ENCODE data around the gene ZNF521.

DNA sequence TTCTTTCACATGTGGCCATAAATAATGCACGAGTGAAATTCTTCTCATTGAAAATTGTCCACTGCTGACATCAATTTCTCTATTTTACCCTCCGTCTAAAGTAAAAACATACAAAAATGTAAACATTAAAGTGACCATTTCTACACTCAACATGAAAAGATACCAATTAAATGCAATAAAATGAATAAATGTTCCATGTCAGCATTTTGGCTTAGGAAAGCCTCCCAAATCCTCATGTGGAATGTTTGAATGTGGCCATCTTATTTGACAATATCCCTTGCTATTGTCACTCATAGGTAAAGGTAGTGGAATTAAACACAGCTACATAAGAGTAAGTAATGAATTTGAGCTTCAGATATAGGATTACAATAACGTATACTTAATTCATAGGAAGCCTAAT is 60.8 kb downstream of the ZNF521 start:
- TF ChIP-seq, protein P1, sequence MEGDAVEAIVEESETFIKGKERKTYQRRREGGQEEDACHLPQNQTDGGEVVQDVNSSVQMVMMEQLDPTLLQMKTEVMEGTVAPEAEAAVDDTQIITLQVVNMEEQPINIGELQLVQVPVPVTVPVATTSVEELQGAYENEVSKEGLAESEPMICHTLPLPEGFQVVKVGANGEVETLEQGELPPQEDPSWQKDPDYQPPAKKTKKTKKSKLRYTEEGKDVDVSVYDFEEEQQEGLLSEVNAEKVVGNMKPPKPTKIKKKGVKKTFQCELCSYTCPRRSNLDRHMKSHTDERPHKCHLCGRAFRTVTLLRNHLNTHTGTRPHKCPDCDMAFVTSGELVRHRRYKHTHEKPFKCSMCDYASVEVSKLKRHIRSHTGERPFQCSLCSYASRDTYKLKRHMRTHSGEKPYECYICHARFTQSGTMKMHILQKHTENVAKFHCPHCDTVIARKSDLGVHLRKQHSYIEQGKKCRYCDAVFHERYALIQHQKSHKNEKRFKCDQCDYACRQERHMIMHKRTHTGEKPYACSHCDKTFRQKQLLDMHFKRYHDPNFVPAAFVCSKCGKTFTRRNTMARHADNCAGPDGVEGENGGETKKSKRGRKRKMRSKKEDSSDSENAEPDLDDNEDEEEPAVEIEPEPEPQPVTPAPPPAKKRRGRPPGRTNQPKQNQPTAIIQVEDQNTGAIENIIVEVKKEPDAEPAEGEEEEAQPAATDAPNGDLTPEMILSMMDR (IDR thresholded peaks at IDR 0.05): no peak
- no peak for TF ChIP-seq POLR2A (IDR thresholded peaks at IDR 0.05)
- TF ChIP-seq POLR2AphosphoS5 (IDR thresholded peaks at IDR 0.05): no peak
